ENCODE measurements around the gene POMT1. TPM values are rescaled to one million over a fixed set of nuclear protein-coding genes. Genes with fewer than 3 reads are reported as not detected.

The POMT1 gene
- total RNA-seq, 1 donor from 2014 or later: 14.5 TPM

DNA sequence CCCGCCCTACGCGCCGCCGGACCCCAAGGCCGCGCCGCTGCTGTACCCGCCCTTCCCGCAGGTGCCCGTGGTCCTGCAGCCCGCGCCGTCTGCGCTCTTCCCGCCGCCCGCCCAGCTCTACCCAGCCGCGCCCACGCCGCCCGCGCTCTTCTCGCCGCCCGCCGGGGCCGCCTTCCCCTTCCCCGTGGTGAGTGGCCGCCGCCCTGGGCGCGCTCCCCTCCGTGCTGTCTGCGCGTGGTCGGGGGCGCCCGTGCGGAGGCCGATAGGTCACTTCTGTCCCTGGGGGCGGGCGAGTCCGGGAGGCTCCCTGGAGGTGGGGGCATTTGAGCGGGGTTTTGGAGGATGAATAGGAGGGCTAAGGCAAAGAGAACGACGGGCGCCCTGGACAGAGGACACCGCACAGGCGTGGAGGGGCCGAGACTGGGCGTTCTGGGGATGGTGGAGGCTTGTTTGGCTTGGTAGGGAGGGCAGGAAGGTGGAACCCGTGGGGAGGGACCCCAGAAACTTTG, 52.2 kb downstream of the POMT1 start:
- Histone ChIP-seq H3K27me3 (no peaks in the 10 kb centered on the region), H3K4me3 (no peak overlapping the region), H3K4me1 (no peaks in the 10 kb centered on the region), H3K9me3 (no peaks in the 10 kb centered on the region), H3K27ac (no peak overlapping the region), H3K36me3 (no peaks in the 10 kb centered on the region)
- no peak for DNase-seq (ENCODE audit: extremely low spot score in 2 of 2)
- intact Hi-C loops (cut with DNase I): no loop called here
- TF ChIP-seq, protein P1, sequence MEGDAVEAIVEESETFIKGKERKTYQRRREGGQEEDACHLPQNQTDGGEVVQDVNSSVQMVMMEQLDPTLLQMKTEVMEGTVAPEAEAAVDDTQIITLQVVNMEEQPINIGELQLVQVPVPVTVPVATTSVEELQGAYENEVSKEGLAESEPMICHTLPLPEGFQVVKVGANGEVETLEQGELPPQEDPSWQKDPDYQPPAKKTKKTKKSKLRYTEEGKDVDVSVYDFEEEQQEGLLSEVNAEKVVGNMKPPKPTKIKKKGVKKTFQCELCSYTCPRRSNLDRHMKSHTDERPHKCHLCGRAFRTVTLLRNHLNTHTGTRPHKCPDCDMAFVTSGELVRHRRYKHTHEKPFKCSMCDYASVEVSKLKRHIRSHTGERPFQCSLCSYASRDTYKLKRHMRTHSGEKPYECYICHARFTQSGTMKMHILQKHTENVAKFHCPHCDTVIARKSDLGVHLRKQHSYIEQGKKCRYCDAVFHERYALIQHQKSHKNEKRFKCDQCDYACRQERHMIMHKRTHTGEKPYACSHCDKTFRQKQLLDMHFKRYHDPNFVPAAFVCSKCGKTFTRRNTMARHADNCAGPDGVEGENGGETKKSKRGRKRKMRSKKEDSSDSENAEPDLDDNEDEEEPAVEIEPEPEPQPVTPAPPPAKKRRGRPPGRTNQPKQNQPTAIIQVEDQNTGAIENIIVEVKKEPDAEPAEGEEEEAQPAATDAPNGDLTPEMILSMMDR (IDR thresholded peaks at IDR 0.05): no peak
- TF ChIP-seq POLR2AphosphoS5 (IDR thresholded peaks at IDR 0.05; ENCODE audit: insufficient read depth in 1 of 2, low read depth in 1 of 2): no peak
- TF ChIP-seq POLR2A (IDR thresholded peaks at IDR 0.05): no peak

- TF ChIP-seq, protein P1 (IDR thresholded peaks at IDR 0.05): no peak
- TF ChIP-seq POLR2AphosphoS5 (IDR thresholded peaks at IDR 0.05; ENCODE audit: insufficient read depth in 1 of 2, low read depth in 1 of 2) (no peak), POLR2A (IDR thresholded peaks at IDR 0.05) (no peak)
- H3K27me3 ChIP-seq: no peaks in the 10 kb centered on the region
- intact Hi-C loops (cut with DNase I): no loop called here
- no peak for DNase-seq (ENCODE audit: extremely low spot score in 2 of 2)
- no peaks in the 10 kb centered on the region for H3K9me3 ChIP-seq
- H3K27ac ChIP-seq: no peak overlapping the region
- H3K4me1 ChIP-seq: no peaks in the 10 kb centered on the region
- H3K4me3 ChIP-seq: no peak overlapping the region
- H3K36me3 ChIP-seq: no peaks in the 10 kb centered on the region
Observed at GRCh38 chr9:131555841-131556673, 53.3 kb downstream of the POMT1 start.

- Histone ChIP-seq H3K9me3 (no peaks in the 10 kb centered on the region), H3K4me1 (no peaks in the 10 kb centered on the region), H3K36me3 (no peaks in the 10 kb centered on the region), H3K4me3 (no peak overlapping the region), H3K27me3 (no peaks in the 10 kb centered on the region), H3K27ac (no peak overlapping the region)
- no peak for DNase-seq (ENCODE audit: extremely low spot score in 2 of 2)
- TF ChIP-seq, protein P1 (IDR thresholded peaks at IDR 0.05): no peak
- TF ChIP-seq POLR2A (IDR thresholded peaks at IDR 0.05): no peak
- no peak for TF ChIP-seq POLR2AphosphoS5 (IDR thresholded peaks at IDR 0.05; ENCODE audit: insufficient read depth in 1 of 2, low read depth in 1 of 2)
- intact Hi-C loops (cut with DNase I): no loop called here
Observed at GRCh38 chr9:131557855-131558548, 55.3 kb downstream of the POMT1 start.

GRCh38 chr9:131559421-131560000, 56.8 kb downstream of the POMT1 start:
- Histone ChIP-seq H3K27ac (no peak overlapping the region), H3K4me1 (no peaks in the 10 kb centered on the region), H3K27me3 (no peaks in the 10 kb centered on the region), H3K36me3 (no peaks in the 10 kb centered on the region), H3K4me3 (no peak overlapping the region), H3K9me3 (no peaks in the 10 kb centered on the region)
- no peak for TF ChIP-seq POLR2A (IDR thresholded peaks at IDR 0.05)
- no peak for TF ChIP-seq POLR2AphosphoS5 (IDR thresholded peaks at IDR 0.05; ENCODE audit: insufficient read depth in 1 of 2, low read depth in 1 of 2)
- TF ChIP-seq, protein P1 (IDR thresholded peaks at IDR 0.05): no peak
- no peak for DNase-seq (ENCODE audit: extremely low spot score in 2 of 2)
- intact Hi-C loops (cut with DNase I): no loop called here
